NB4 (cell line): ENCODE measurements around the gene SMIM17.

Experiments used
- DNase-seq: peaks from one replicate; pipeline ENCODE4 v3.0.0; 2010; ENCODE audit warnings: low read depth
- H3K4me3 ChIP-seq: one replicate; pipeline ENCODE4 v1.5.1; 2011; ENCODE audit warnings: mild to moderate bottlenecking, low read depth, low read length, moderate library complexity
- MYC ChIP-seq: IDR thresholded peaks from 2 replicates; pipeline ENCODE4 v1.6.1; 2011; ENCODE audit warnings: low read depth, low read length
- POLR2A ChIP-seq: IDR thresholded peaks from 2 replicates; pipeline ENCODE4 v1.6.1; 2011; ENCODE audit warnings: mild to moderate bottlenecking; ENCODE audit not compliant: insufficient read length; ENCODE audit errors: extremely low read depth
- TF ChIP-seq, protein P1 (sequence below): IDR thresholded peaks from one replicate; pipeline ENCODE4 v1.5.1; 2012; ENCODE audit warnings: low read depth, low read length
- TF ChIP-seq, protein P2 (sequence below): IDR thresholded peaks from 2 replicates; pipeline ENCODE4 v1.6.1; 2011; ENCODE audit warnings: low read depth, low read length

Gene SMIM17

GRCh38 chr19:56661248-56661647, 18.3 kb downstream of the SMIM17 start:
- H3K4me3 ChIP-seq = no peak overlapping the region
- no peak for DNase-seq
- no peak for TF ChIP-seq POLR2A
- TF ChIP-seq, protein P1, sequence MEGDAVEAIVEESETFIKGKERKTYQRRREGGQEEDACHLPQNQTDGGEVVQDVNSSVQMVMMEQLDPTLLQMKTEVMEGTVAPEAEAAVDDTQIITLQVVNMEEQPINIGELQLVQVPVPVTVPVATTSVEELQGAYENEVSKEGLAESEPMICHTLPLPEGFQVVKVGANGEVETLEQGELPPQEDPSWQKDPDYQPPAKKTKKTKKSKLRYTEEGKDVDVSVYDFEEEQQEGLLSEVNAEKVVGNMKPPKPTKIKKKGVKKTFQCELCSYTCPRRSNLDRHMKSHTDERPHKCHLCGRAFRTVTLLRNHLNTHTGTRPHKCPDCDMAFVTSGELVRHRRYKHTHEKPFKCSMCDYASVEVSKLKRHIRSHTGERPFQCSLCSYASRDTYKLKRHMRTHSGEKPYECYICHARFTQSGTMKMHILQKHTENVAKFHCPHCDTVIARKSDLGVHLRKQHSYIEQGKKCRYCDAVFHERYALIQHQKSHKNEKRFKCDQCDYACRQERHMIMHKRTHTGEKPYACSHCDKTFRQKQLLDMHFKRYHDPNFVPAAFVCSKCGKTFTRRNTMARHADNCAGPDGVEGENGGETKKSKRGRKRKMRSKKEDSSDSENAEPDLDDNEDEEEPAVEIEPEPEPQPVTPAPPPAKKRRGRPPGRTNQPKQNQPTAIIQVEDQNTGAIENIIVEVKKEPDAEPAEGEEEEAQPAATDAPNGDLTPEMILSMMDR = no peak
- no peak for TF ChIP-seq MYC
- TF ChIP-seq, protein P2, sequence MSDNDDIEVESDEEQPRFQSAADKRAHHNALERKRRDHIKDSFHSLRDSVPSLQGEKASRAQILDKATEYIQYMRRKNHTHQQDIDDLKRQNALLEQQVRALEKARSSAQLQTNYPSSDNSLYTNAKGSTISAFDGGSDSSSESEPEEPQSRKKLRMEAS = no peak

DNA sequence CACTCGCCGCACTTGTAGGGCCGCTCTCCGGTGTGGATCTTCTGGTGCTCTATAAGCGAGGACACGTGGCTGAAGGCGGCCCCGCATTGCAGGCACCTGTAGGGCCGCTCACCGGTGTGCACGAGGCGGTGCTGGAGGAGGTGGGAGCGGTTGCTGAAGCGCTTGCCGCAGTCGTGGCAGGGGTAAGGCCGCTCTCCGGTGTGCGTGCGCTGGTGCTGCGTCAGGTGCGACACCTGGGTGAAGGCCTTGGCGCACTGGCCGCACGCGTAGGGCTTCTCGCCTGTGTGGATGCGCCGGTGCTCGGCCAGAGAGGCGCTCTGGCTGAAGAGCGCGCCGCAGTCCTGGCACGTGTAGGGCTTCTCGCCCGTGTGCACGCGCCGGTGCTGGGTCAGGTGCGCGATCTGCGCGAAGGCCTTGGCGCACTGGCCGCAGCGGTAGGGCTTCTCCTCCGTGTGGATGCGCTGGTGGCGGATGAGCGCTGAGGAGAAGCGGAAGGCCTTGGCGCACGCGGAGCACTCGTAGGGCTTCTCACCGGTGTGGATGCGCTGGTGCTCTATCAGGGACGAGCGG, 21.1 kb downstream of the SMIM17 start:
- no peak overlapping the region for H3K4me3 ChIP-seq
- no peak for DNase-seq
- TF ChIP-seq, protein P2 = no peak
- TF ChIP-seq POLR2A (no peak), MYC (no peak)
- TF ChIP-seq, protein P1 = no peak

- TF ChIP-seq, protein P2 = no peak
- no peak for TF ChIP-seq POLR2A
- TF ChIP-seq, protein P1 = no peak
- no peak for TF ChIP-seq MYC
- no peak for DNase-seq
- H3K4me3 ChIP-seq = no peak overlapping the region
These were observed 21.6 kb downstream of the SMIM17 start for GRCh38 chr19:56664511-56664910.

- no peak overlapping the region for H3K4me3 ChIP-seq
- TF ChIP-seq, protein P2 = no peak
- TF ChIP-seq POLR2A = no peak
- TF ChIP-seq MYC = no peak
- TF ChIP-seq, protein P1 = no peak
- DNase-seq = no peak
These were observed 24.4 kb downstream of the SMIM17 start for GRCh38 chr19:56667311-56667870.

DNA sequence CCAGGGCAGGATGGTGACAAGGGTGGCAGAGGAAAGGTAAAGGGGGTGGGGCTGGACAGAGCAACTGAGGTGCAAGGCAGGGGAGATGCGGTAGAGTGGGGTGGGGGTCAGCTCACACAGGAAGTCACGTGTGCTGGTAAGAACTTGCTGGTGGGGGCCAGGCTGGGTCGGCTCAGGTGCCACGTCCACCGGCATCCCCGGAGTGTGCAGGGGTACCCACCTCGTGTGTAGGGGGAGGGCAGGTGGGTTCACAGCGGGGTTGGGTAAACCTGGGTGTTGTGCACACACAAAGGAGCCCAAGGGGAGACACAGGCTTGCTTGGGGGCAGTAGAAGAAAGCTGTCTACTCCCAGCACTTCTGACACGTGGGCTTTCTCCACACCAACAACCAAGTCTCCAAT, 25.7 kb downstream of the SMIM17 start:
- H3K4me3 ChIP-seq = no peak overlapping the region
- no peak for DNase-seq
- TF ChIP-seq, protein P2 = no peak
- no peak for TF ChIP-seq MYC
- TF ChIP-seq, protein P1 = no peak
- no peak for TF ChIP-seq POLR2A
